SK-N-SH treated with all-trans-retinoic acid at 6 μM for 48 hours (cell line): ENCODE measurements around the gene SRSF1.

Experiments used
- ARNTL ChIP-seq: fragments of 450-650 bp; formaldehyde crosslinking; IDR thresholded peaks from 2 replicates; pipeline ENCODE4 v1.5.0; 2020; ENCODE audit warnings: low read depth, mild to moderate bottlenecking, moderate library complexity, borderline replicate concordance
- ESRRG ChIP-seq: fragments of 250-450 bp; sonication (Bioruptor Pico); IDR thresholded peaks from 2 replicates; pipeline ENCODE4 v1.6.1; 2021; ENCODE audit warnings: mild to moderate bottlenecking
- ISL1 ChIP-seq: fragments of 250-450 bp; sonication (Bioruptor Pico); IDR thresholded peaks from 2 replicates; pipeline ENCODE4 v2.1.2; 2022; ENCODE audit warnings: mild to moderate bottlenecking, moderate library complexity
- TCF4 ChIP-seq: fragments of 250-450 bp; sonication (Bioruptor Pico); IDR thresholded peaks from 2 replicates; pipeline ENCODE4 v1.8.0; 2021; ENCODE audit warnings: mild to moderate bottlenecking, moderate library complexity, borderline replicate concordance
- ZNF8 ChIP-seq: fragments of 450-650 bp; formaldehyde crosslinking; IDR thresholded peaks from 2 replicates; pipeline ENCODE4 v1.5.0; 2020; ENCODE audit warnings: mild to moderate bottlenecking, moderate library complexity

DNA sequence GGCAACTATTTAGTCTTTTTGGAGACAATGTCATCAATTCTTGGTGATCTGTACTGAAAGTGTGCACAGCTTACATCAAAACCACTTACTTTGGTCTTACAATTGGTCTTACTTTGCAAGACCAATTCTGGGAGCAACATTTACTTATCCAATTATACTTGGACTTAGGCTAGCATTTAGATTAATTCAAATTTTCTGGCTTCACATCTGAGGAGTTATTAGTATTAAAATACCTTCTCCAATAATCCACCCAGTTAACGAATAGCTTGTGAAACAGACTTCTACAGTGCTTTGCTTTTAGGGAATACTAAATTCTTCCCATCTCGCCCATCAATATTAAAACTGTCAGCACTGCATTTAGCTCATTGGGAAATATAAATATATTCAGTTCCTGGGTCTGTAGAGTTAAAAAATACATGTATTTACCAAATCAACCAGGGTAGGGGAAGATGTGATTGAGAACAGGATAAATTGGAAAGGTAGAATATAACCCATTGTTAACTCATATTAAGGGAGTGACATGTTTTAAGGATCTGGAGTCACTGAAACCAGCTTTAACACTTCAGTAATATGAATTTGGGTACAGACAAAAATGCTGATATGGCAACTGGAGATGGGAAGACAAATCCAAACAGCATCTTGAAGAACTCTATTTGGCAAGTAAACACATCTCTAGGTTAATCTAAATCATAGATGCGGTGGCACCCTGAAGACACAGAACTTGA lies 9.8 kb downstream of the SRSF1 start:
- no peak for TF ChIP-seq ARNTL (CRISPR knock-in tag)
- no peak for TF ChIP-seq ESRRG (CRISPR knock-in tag)
- no peak for TF ChIP-seq ISL1 (CRISPR knock-in tag)
- no peak for TF ChIP-seq ZNF8 (CRISPR knock-in tag)
- no peak for TF ChIP-seq TCF4
